Cortex of kidney (tissue), 1 donor: ENCODE data around the gene CLDN15.
"Not testable (repeated sequence)": the region's sequence is repeated elsewhere in the genome, so short reads cannot be mapped to it uniquely, and the experiment has no call there.

Experiments used
- DNase-seq: peaks from one replicate; lab custom pipeline; 2025; lab: John Stamatoyannopoulos, UW

The CLDN15 gene

GRCh38 chr7:101222275-101222830 lies 15.2 kb downstream of the CLDN15 start:
- DNase-seq, result no peak

GRCh38 chr7:101220295-101220694 lies 17.3 kb downstream of the CLDN15 start:
- DNase-seq, result no peak

GRCh38 chr7:101218236-101219125 lies 19.1 kb downstream of the CLDN15 start:
- no peak for DNase-seq

GRCh38 chr7:101217388-101218235 lies 20.0 kb downstream of the CLDN15 start, which contains the start of the genes PLOD3 and ZNHIT1:
TSS of gene PLOD3 (minus strand) at chr7:101217581. CDS start at chr7:101217274, 307 bp downstream.
TSS of gene ZNHIT1 (plus strand) at chr7:101218165. CDS start at chr7:101218196, 31 bp downstream.
- DNase-seq, result no peak

GRCh38 chr7:101216860-101217387 lies 20.7 kb downstream of the CLDN15 start:
- DNase-seq, result no peak

- no peak for DNase-seq
Observed at GRCh38 chr7:101216001-101216859, 21.4 kb downstream of the CLDN15 start.

GRCh38 chr7:101212014-101212413 lies 25.6 kb downstream of the CLDN15 start:
- DNase-seq, result no peak

- no peak for DNase-seq
Observed at GRCh38 chr7:101211501-101211900, 26.1 kb downstream of the CLDN15 start.

GRCh38 chr7:101210143-101210542 lies 27.5 kb downstream of the CLDN15 start:
- DNase-seq, result no peak

GRCh38 chr7:101208794-101209193 lies 28.8 kb downstream of the CLDN15 start:
- DNase-seq, result no peak

GRCh38 chr7:101207459-101207858 lies 30.1 kb downstream of the CLDN15 start:
- no peak for DNase-seq

GRCh38 chr7:101206665-101207042 lies 30.9 kb downstream of the CLDN15 start:
- no peak for DNase-seq

GRCh38 chr7:101205901-101206664 lies 31.5 kb downstream of the CLDN15 start:
- no peak for DNase-seq

- DNase-seq, result not testable (repeated sequence)
Observed at GRCh38 chr7:101203740-101204738, 33.6 kb downstream of the CLDN15 start.

GRCh38 chr7:101202603-101202918 lies 35.0 kb downstream of the CLDN15 start:
- no peak for DNase-seq

- no peak for DNase-seq
Observed at GRCh38 chr7:101201695-101202602, 35.7 kb downstream of the CLDN15 start.

GRCh38 chr7:101200862-101201599 lies 36.6 kb downstream of the CLDN15 start, which contains the start of gene MOGAT3:
TSS of gene MOGAT3 (minus strand) at chr7:101201036. CDS start at chr7:101200854, 182 bp downstream.
- DNase-seq, result no peak
